K562 (cell line): Measurements from ENCODE around the gene HSPB1. TPM values are rescaled to one million over a fixed set of nuclear protein-coding genes. Genes with fewer than 3 reads are reported as not detected.
A peak's percentile ranks its signal among the peaks of the same experiment; 100 is the strongest.

ENCODE experiments used
- ADNP ChIP-seq: fragments of 200-800 bp; sonication (Bioruptor generic); IDR thresholded peaks from 2 replicates; pipeline ENCODE4 v1.6.1; 2016; ENCODE audit warnings: missing genetic modification characterization, missing compliant biosample characterization
- BACH1 ChIP-seq: fragments of 200-800 bp; sonication (Bioruptor generic); IDR thresholded peaks from 2 replicates; pipeline ENCODE4 v1.6.1; 2016; ENCODE audit warnings: missing genetic modification characterization, missing compliant biosample characterization
- CBX1 ChIP-seq: sonication (generic); IDR thresholded peaks from 2 replicates; pipeline ENCODE4 v1.6.1; 2016; ENCODE audit warnings: antibody characterized with exemption, low read depth, mild to moderate bottlenecking
- CUX1 ChIP-seq: fragments of 200-800 bp; sonication (Bioruptor generic); IDR thresholded peaks from 2 replicates; pipeline ENCODE4 v1.6.1; 2016; ENCODE audit warnings: missing genetic modification characterization, missing compliant biosample characterization
- DACH1 ChIP-seq: fragments of 450-650 bp; IDR thresholded peaks from 2 replicates; pipeline ENCODE4 v1.6.1; 2018; ENCODE audit not compliant: partially characterized antibody
- ESRRA ChIP-seq: fragments of 450-650 bp; IDR thresholded peaks from 2 replicates; pipeline ENCODE4 v1.6.1; 2014; ENCODE audit warnings: low read depth, mild to moderate bottlenecking, moderate library complexity, borderline replicate concordance
- HDAC3 ChIP-seq: fragments of 450-650 bp; IDR thresholded peaks from 2 replicates; pipeline ENCODE4 v1.6.1; 2018; ENCODE audit warnings: borderline replicate concordance, mild to moderate bottlenecking, moderate library complexity; ENCODE audit not compliant: partially characterized antibody
- IFI16 ChIP-seq: fragments of 250-450 bp; sonication (Bioruptor Pico); IDR thresholded peaks from 2 replicates; pipeline ENCODE4 v2.1.2; 2022; ENCODE audit warnings: mild to moderate bottlenecking, inconsistent platforms
- JUNB ChIP-seq: fragments of 450-650 bp; formaldehyde crosslinking; conservative IDR thresholded peaks from 2 replicates; pipeline ENCODE4 v1.4.0; 2020; ENCODE audit warnings: mild to moderate bottlenecking
- MNT ChIP-seq, 2 experiments: fragments of 450-650 bp; conservative IDR thresholded peaks; 2 replicates each; pipeline ENCODE4 v1.6.1; 2017; ENCODE audit warnings: mild to moderate bottlenecking in 2 of 2, moderate library complexity in 2 of 2
- MYC ChIP-seq, 2 experiments: fragments of 250-450 bp in 1 of 2; sonication (Bioruptor Pico) in 1 of 2; IDR thresholded peaks; 2 replicates each; pipeline versions ENCODE4 v1.5.1 to v1.6.1; 2012 to 2021; ENCODE audit warnings: low read depth in 2 of 2, borderline replicate concordance in 1 of 2, improper control_type of control experiment in 1 of 2, low read length in 1 of 2, mild to moderate bottlenecking in 1 of 2, moderate library complexity in 1 of 2
- SREBF1 ChIP-seq: fragments of 150-350 bp; IDR thresholded peaks from 2 replicates; pipeline ENCODE4 v1.6.1; 2014; ENCODE audit warnings: antibody characterized with exemption, low read depth, low read length, borderline replicate concordance
- TAF9B ChIP-seq: fragments of 450-650 bp; IDR thresholded peaks from 2 replicates; pipeline ENCODE4 v1.6.1; 2018; ENCODE audit warnings: mild to moderate bottlenecking; ENCODE audit not compliant: partially characterized antibody
- TGIF2 ChIP-seq: sonication (generic); formaldehyde crosslinking; IDR thresholded peaks from 2 replicates; pipeline ENCODE4 v1.8.1; 2022; ENCODE audit warnings: mild to moderate bottlenecking, missing genetic modification reagents, moderate library complexity
- ZBTB49 ChIP-seq: sonication (generic); formaldehyde crosslinking; IDR thresholded peaks from 2 replicates; pipeline ENCODE4 v1.8.0; 2022; ENCODE audit warnings: missing genetic modification reagents, mild to moderate bottlenecking, borderline replicate concordance
- ZNF24 ChIP-seq: fragments of 450-650 bp; IDR thresholded peaks from 2 replicates; pipeline ENCODE4 v1.6.1; 2016
- ZNF408 ChIP-seq: fragments of 250-450 bp; sonication (Bioruptor Pico); IDR thresholded peaks from 2 replicates; pipeline ENCODE4 v1.4.0; 2020; ENCODE audit warnings: low read depth, mild to moderate bottlenecking, moderate library complexity
- ZNF695 ChIP-seq: fragments of 450-650 bp; formaldehyde crosslinking; IDR thresholded peaks from 2 replicates; pipeline ENCODE4 v1.4.0; 2020; ENCODE audit warnings: mild to moderate bottlenecking, moderate library complexity
- polyA plus RNA-seq, 8 experiments: library from polyadenylated mRNA; depleted of rRNA in 4 of 8; stranded (reverse) in 5 of 8; unstranded in 3 of 8; fragments of >200 nt; fragmentation: Nextera tagmentation in 2 of 8; fragmentation: Illumina TruSeq in 1 of 8; extraction: Ambion mirVana in 2 of 8; extraction: Trizol in 1 of 8; gene quantifications; 2 replicates each; pipeline versions ENCODE4 v1.2.1 to v1.2.3, GENCODE V29; 2011 to 2014; ENCODE audit warnings: inconsistent platforms in 1 of 8, missing spikeins in 1 of 8
- total RNA-seq, 7 experiments: library from RNA; depleted of rRNA in 6 of 7; stranded (reverse); fragments of >200 nt in 6 of 7; fragmentation: Illumina TruSeq in 2 of 7; extraction: Trizol in 2 of 7; gene quantifications; 2 replicates each; pipeline versions ENCODE4 v1.2.1 to v1.2.3, GENCODE V29; 2011 to 2021; ENCODE audit warnings: low replicate concordance in 1 of 7

Gene HSPB1
- total and polyA plus RNA-seq, 9 of the 15 experiments (the other 6 are each of a cell fraction or from before 2014, with no cell fraction given) = 27.1 to 522 (median 138) TPM

GRCh38 chr7:76340617-76341131 lies 38.2 kb downstream of the HSPB1 start (continued):
- TF ChIP-seq ZBTB49 (CRISPR knock-in tag) (no peak), TGIF2 (CRISPR knock-in tag) (no peak), DACH1 (no peak), JUNB (CRISPR knock-in tag) (no peak), SREBF1 (no peak), CUX1 (no peak), TAF9B (no peak), BACH1 (tag) (peak; percentile 89), ZNF408 (CRISPR knock-in tag) (no peak), MYC (IDR thresholded peaks at IDR 0.05; ENCODE audit: low read depth, low read length) (no peak; the same call in 1 of the 2 replicates), MYC (CRISPR knock-in tag; IDR thresholded peaks at IDR 0.05; ENCODE audit: borderline replicate concordance, low read depth) (no peak), CBX1 (no peak), ADNP (tag) (peak; percentile 67; the same call in 1 of the 2 replicates), IFI16 (CRISPR knock-in tag) (no peak), ESRRA (no peak), ZNF695 (CRISPR knock-in tag) (no peak), HDAC3 (no peak), MNT (conservative IDR thresholded peaks at IDR 0.05) (no peak; a peak in 1 of 4 replicates), ZNF24 (no peak)
